KOPT-K1 (cell line): ENCODE results near the gene UGT1A6.
"Not testable (repeated sequence)": the region's sequence is repeated elsewhere in the genome, so short reads cannot be mapped to it uniquely, and the experiment has no call there.

ENCODE experiments used
- H3K27ac ChIP-seq: fragments of 200-600 bp; sonication (generic); 2 replicates; pipeline ENCODE4 v1.5.1; 2016; ENCODE audit warnings: antibody characterized with exemption, mild to moderate bottlenecking, low read depth, low read length; ENCODE audit not compliant: poor library complexity, severe bottlenecking
- H3K36me3 ChIP-seq: fragments of 200-600 bp; sonication (generic); 2 replicates; pipeline ENCODE4 v1.5.1; 2017; ENCODE audit warnings: antibody characterized with exemption, mild to moderate bottlenecking, low read length, moderate library complexity; ENCODE audit not compliant: insufficient read depth
- H3K9me3 ChIP-seq: fragments of 200-600 bp; sonication (generic); 2 replicates; pipeline ENCODE4 v1.5.1; 2017; ENCODE audit warnings: antibody characterized with exemption, low read length, mild to moderate bottlenecking; ENCODE audit not compliant: insufficient read depth, poor library complexity, severe bottlenecking

UGT1A6 gene

DNA sequence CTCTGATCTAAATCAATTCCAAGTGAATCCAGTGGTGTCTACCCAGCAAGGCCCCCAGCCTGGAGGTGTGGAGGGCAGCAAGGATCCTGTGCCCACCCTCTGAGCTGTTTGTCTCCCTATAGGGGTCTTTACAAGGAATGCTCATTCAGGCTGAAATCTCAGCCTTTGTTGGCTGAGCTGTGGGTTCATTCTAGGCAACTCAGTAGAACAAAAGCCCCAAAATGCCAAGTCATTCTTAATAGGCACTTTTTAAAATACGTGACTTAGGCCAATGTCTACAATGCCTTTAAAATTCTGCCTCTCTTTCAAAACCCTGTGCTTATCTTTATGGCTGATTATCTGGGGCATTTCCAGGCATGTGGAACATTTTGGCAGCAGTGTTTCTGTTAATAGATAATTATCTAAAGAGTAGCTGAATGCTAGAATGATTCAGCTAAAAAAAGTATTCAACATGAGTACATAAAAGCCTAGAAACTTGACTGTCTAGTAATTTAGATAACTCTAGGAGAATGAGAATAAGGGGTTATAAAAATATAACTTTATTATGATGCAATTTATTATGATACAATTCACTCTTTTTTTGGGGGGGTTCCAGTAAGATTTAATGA is 7.4 kb downstream of the UGT1A6 start:
- Histone ChIP-seq H3K9me3 (no peaks in the 10 kb centered on the region), H3K27ac (no peak overlapping the region), H3K36me3 (no peaks in the 10 kb centered on the region)

DNA sequence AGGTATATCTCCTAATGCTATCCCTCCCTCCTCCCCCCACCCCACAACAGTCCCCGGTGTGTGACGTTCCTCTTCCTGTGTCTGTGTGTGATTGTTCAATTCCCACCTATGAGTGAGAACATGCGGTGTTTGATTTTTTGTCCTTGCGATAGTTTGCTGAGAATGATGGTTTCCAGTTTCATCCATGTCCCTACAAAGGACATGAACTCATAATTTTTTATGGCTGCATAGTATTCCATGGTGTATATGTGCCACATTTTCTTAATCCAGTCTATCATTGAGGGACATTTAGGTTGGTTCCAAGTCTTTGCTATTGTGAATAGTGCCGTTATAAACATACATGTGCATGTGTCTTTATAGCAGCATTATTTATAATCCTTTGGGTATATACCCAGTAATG is 8.2 kb downstream of the UGT1A6 start:
- not testable (repeated sequence) for H3K9me3 ChIP-seq, H3K27ac ChIP-seq, H3K36me3 ChIP-seq

GRCh38 chr2:233702238-233702637 is 9.5 kb downstream of the UGT1A6 start:
- no peak overlapping the region for H3K27ac ChIP-seq
- no peaks in the 10 kb centered on the region for H3K36me3 ChIP-seq
- no peaks in the 10 kb centered on the region for H3K9me3 ChIP-seq

DNA sequence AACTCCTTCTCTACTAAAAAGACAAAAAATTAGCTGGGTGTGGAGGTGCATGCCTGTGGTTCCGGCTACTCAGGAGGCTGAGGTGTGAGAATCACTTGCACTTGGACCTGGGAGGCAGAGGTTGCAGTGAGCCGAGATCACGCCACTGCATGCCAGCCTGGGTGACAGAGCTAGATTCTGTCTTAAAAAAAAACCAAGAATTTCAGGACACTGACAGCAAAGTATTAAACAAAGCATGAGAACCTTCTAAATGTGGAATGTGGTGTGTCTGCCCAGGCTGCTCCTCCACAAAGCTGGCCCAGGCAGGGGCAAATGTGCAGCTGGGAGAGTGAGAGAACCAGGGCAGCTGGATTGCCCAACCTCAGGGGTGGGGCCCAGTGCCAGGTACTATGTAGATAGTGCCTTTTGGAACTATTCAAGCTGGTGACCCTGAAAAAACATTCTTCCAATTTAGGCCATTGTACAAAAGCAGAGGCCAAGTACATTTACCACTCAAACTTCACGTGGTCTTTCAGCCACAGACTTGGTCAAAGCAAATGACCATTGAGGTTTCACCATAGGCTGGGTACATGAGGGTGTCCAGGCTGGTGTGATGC is 13.3 kb downstream of the UGT1A6 start:
- Histone ChIP-seq H3K9me3 (no peaks in the 10 kb centered on the region), H3K27ac (no peak overlapping the region), H3K36me3 (no peaks in the 10 kb centered on the region)

DNA sequence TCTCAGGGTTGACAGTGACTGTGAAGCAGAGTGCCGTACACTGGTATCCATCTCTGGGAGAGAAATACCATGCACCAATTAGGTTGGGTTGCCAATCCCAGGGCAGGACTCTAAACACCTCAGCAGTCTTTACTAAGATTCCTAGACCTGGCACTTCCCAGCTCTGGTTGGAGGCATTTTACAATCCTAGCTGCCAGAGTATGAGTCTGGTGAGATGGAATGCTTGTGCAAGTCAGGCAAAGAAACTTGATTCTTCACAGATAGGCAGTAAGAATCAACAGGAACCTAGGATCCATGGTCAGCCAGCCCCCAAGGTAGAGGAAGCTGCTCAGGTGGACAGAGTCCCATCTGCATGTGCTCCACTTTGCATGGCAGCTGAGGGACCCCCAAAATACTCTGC is 14.0 kb downstream of the UGT1A6 start:
- Histone ChIP-seq H3K36me3 (no peaks in the 10 kb centered on the region), H3K9me3 (no peaks in the 10 kb centered on the region), H3K27ac (no peak overlapping the region)

GRCh38 chr2:233707940-233708644 is 15.4 kb downstream of the UGT1A6 start:
- Histone ChIP-seq H3K9me3 (no peaks in the 10 kb centered on the region), H3K27ac (no peak overlapping the region), H3K36me3 (no peaks in the 10 kb centered on the region)

GRCh38 chr2:233708942-233709341 is 16.3 kb downstream of the UGT1A6 start:
- Histone ChIP-seq H3K9me3 (no peaks in the 10 kb centered on the region), H3K36me3 (no peaks in the 10 kb centered on the region), H3K27ac (no peak overlapping the region)

- Histone ChIP-seq H3K9me3 (no peaks in the 10 kb centered on the region), H3K36me3 (no peaks in the 10 kb centered on the region), H3K27ac (no peak overlapping the region)
Observed at GRCh38 chr2:233711312-233712008, 18.8 kb downstream of the UGT1A6 start.

- Histone ChIP-seq H3K36me3 (no peaks in the 10 kb centered on the region), H3K27ac (no peak within 1 kb of the TSS), H3K9me3 (no peaks in the 10 kb centered on the region)
Observed at GRCh38 chr2:233712611-233713261, 20.0 kb downstream of the UGT1A6 start, which contains the start of gene UGT1A5. Gene UGT1A5, plus strand, starts transcription at chr2:233712907. Its CDS starts 85 bp downstream, at chr2:233712992.

DNA sequence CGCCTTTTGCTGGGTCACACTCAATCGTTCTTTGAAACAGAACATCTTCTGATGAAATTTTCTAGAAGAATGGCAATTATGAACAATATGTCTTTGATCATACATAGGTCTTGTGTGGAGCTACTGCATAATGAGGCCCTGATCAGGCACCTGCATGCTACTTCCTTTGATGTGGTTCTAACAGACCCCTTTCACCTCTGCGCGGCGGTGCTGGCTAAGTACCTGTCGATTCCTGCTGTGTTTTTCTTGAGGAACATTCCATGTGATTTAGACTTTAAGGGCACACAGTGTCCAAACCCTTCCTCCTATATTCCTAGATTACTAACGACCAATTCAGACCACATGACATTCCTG is 20.5 kb downstream of the UGT1A6 start:
- no peaks in the 10 kb centered on the region for H3K36me3 ChIP-seq

DNA sequence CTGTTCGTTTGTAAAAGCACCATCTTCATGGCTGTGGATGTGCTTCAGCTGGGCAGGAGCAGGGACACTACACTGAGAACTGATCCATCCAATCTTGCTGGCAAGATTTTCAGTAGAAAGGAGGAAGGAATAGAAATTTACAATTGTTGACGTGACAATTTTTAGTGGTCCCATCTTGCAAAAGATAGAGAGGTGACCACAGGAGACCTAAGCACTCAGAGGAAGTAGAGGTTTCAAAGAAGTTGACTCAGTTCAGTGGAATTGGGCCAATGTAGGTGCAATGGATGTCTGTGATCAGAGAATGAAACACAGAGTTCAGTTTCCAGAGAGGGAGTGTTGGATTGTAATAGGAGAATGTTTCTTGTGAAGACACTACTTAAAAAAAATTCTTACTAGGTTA is 21.4 kb downstream of the UGT1A6 start:
- Histone ChIP-seq H3K9me3 (no peaks in the 10 kb centered on the region), H3K36me3 (no peaks in the 10 kb centered on the region), H3K27ac (no peak overlapping the region)

More for the DNA sequence above, 20.5 kb downstream of the UGT1A6 start:
- Histone ChIP-seq H3K27ac (no peak overlapping the region), H3K9me3 (no peaks in the 10 kb centered on the region)

GRCh38 chr2:233718552-233718951 is 25.9 kb downstream of the UGT1A6 start, which contains the start of gene UGT1A4:
Gene UGT1A4, plus strand, starts transcription at chr2:233718736. Its CDS starts 85 bp downstream, at chr2:233718821.
- H3K9me3 ChIP-seq: no peaks in the 10 kb centered on the region
- H3K27ac ChIP-seq: no peak within 1 kb of the TSS
- no peaks in the 10 kb centered on the region for H3K36me3 ChIP-seq

DNA sequence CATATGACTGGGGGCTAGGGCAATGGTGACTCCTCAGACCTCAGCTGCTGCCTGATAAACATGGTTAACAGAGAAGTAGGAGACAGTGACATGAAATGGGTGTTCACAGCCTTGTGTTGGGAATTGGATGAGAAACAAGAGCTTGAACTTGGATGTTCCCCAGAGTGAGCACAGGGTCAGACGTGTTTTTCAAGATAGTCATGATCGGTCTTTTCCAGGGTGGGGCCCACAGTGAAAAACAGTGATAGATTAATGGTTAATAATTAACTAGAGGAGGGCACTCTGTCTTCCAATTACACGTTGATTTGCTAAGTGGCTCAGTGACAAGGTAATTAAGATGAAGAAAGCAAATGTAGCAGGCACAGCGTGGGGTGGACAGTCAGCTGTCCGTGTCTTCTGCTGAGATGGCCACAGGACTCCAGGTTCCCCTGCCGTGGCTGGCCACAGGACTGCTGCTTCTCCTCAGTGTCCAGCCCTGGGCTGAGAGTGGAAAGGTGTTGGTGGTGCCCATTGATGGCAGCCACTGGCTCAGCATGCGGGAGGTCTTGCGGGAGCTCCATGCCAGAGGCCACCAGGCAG is 36.1 kb downstream of the UGT1A6 start, which contains the start of gene UGT1A3:
UGT1A3 (plus strand) TSS at position 320 of the 579 bp plus-strand sequence; CDS start at position 405, 85 bp downstream.
- Histone ChIP-seq H3K27ac (no peak within 1 kb of the TSS), H3K9me3 (no peaks in the 10 kb centered on the region), H3K36me3 (no peaks in the 10 kb centered on the region)

GRCh38 chr2:233736868-233737653 is 44.4 kb downstream of the UGT1A6 start:
- not testable (repeated sequence) for H3K27ac ChIP-seq

More at GRCh38 chr2:233736868-233737653, 44.4 kb downstream of the UGT1A6 start:
- not testable (repeated sequence) for H3K36me3 ChIP-seq, H3K9me3 ChIP-seq
